GM12891 (cell line): ENCODE measurements around the gene BAZ1A.

Experiments used
- PAX5 ChIP-seq: IDR thresholded peaks from 2 replicates; pipeline ENCODE4 v1.6.1; 2011; ENCODE audit warnings: low read length, moderate library complexity, mild to moderate bottlenecking; ENCODE audit not compliant: insufficient read depth, severe bottlenecking
- POLR2A ChIP-seq: IDR thresholded peaks from 2 replicates; pipeline ENCODE4 v1.6.1; 2011; ENCODE audit warnings: low read depth, low read length, control low read depth
- POLR2AphosphoS5 ChIP-seq: IDR thresholded peaks from 2 replicates; pipeline ENCODE4 v1.6.1; 2011; ENCODE audit warnings: low read depth, low read length, control low read depth
- POU2F2 ChIP-seq: IDR thresholded peaks from 2 replicates; pipeline ENCODE4 v1.6.1; 2011; ENCODE audit warnings: low read depth, mild to moderate bottlenecking, control low read depth, low read length, moderate library complexity
- SPI1 ChIP-seq: IDR thresholded peaks from 2 replicates; pipeline ENCODE4 v1.6.1; 2011; ENCODE audit warnings: low read depth, low read length, control low read depth
- TAF1 ChIP-seq: IDR thresholded peaks from 2 replicates; pipeline ENCODE4 v1.6.1; 2011; ENCODE audit warnings: low read depth, low read length, control low read depth

DNA sequence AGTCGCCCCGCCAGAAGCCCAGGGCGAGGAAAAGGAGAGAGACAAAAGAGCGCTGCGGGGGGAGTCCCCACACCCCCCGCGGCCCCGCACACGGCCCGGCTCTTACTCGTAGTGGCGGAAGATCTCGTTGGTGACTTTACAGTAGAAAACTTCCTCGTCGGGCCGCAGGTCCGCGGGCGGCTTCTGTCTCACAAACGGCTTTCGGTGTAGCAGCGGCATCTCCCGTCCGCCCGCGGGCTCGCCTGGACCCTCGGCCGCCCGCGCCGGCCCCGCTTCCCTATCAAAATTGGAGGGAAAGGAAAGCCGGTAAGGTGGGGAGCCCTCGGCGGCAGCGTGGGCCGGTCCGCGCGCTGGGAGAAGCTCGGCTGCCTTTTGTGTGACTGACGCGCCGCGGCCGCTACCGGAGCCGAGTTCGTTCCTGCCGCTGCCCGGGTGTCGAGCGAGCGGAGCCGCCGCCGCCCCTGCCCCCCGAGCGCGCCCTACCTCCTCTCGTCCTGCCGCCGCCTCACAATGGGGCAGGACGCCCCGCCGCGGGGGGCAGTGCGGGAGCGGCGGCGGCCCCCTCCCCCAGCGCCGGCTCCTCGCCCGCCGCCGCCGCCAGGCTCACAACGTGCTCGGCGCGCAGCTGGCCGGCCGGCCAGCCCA is 652 bp downstream of the BAZ1A start:
- TF ChIP-seq POLR2A (no peak), TAF1 (no peak), POLR2AphosphoS5 (no peak), PAX5 (no peak), POU2F2 (no peak), SPI1 (no peak)
